GM12874 (cell line): ENCODE measurements around the gene MUC6.

ENCODE experiments used
- CTCF ChIP-seq: IDR thresholded peaks from 2 replicates; pipeline ENCODE4 v1.5.1; 2011; ENCODE audit warnings: low read depth, mild to moderate bottlenecking, control low read depth, low read length, moderate library complexity; ENCODE audit not compliant: insufficient read depth

Gene MUC6

GRCh38 chr11:1073851-1074243, 37.3 kb upstream of the MUC6 start:
- no peak for TF ChIP-seq CTCF

GRCh38 chr11:1073261-1073724, 36.8 kb upstream of the MUC6 start:
- no peak for TF ChIP-seq CTCF

- TF ChIP-seq CTCF, result no peak
These were observed 36.3 kb upstream of the MUC6 start for GRCh38 chr11:1072821-1073231.

GRCh38 chr11:1072116-1072820, 35.8 kb upstream of the MUC6 start:
- TF ChIP-seq CTCF, result no peak

GRCh38 chr11:1071571-1072115, 35.1 kb upstream of the MUC6 start:
- TF ChIP-seq CTCF, result no peak

GRCh38 chr11:1070594-1071462, 34.3 kb upstream of the MUC6 start:
- no peak for TF ChIP-seq CTCF

- TF ChIP-seq CTCF, result no peak
These were observed 33.2 kb upstream of the MUC6 start for GRCh38 chr11:1069740-1070139.
